MV-4-11 (cell line): ENCODE data around the gene P2RY2.
"Not testable (repeated sequence)": the region's sequence is repeated elsewhere in the genome, so short reads cannot be mapped to it uniquely, and the experiment has no call there.

ENCODE experiments used
- DNase-seq: peaks from one replicate; lab custom pipeline; 2025; lab: John Stamatoyannopoulos, UW

The P2RY2 gene

DNA sequence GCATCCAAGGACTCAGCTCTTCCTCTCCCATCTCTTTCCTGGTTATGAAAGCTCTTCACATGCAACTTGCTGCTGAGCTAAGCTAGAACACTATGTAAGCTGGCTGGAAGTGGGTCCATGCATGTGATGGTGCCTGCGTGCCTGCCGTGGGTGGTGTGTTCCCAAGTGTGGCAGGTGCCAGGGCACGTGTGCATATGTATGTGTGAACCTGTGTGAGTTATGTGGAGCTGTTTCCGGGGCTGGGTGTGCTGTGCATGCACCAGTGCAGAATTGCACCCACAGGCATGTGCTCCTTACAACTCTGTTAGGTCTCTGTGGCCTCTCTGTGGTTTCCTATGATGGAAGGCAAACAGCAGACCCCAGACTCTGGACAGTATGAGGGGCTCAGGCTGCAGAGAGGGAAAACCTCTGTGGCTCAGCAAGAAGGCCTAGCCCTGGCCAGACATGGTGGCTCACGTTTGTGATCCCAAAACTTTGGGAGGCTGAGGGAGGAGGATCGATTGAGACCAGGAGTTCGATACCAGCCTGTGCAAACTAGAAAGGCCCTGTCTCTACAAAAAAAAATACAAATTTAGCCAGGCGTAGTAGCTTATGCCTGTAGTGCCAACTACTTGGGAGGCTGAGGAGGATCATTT, 49.9 kb downstream of the P2RY2 start:
- no peak for DNase-seq

GRCh38 chr11:73268671-73269271, 50.7 kb downstream of the P2RY2 start:
- DNase-seq = no peak

GRCh38 chr11:73269459-73270015, 51.5 kb downstream of the P2RY2 start:
- DNase-seq = no peak

DNA sequence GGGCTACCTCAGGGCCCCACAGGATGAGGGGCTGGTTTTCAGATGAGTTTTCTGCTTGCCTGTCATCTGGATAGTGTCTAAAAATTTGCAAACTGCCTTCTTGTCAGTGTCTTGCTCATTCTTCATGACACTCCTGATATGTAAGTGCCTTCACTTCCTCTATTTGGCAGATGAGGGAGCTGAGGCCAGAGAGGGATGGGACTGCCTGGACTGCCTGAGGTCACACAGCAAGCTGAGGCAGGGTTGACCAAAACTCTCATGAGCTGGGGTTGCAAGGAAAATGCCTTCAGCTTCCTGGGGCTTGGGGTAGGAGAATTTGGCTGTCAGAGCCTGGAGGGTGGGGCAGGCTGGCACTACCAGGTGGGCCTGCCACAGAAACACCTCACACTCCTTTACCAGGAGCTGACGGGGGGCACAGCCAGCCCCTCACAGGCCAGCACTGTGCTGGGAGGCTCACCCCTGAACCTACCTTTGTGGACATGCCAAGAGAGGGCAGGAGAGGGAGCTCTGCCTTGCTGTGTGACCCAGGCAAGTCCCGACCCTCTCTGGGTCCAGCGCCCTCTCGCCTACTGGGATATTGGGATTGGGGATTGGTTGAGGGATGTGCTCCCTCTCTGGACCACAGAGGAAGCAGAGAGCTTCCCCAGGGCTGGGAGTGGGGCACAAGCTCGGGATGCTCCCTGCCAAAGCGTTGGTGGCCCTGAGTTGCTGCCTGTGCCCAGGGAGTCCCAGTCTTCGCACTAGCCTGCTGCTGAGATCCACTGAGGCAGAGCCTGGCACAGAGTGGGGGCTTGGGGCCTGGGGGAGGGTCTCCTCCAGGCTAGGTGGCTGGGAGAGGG, 52.2 kb downstream of the P2RY2 start:
- DNase-seq = peak; percentile 84

GRCh38 chr11:73270855-73271477, 52.9 kb downstream of the P2RY2 start:
- DNase-seq = no peak

GRCh38 chr11:73271478-73271865, 53.4 kb downstream of the P2RY2 start:
- DNase-seq = peak; percentile 72

DNA sequence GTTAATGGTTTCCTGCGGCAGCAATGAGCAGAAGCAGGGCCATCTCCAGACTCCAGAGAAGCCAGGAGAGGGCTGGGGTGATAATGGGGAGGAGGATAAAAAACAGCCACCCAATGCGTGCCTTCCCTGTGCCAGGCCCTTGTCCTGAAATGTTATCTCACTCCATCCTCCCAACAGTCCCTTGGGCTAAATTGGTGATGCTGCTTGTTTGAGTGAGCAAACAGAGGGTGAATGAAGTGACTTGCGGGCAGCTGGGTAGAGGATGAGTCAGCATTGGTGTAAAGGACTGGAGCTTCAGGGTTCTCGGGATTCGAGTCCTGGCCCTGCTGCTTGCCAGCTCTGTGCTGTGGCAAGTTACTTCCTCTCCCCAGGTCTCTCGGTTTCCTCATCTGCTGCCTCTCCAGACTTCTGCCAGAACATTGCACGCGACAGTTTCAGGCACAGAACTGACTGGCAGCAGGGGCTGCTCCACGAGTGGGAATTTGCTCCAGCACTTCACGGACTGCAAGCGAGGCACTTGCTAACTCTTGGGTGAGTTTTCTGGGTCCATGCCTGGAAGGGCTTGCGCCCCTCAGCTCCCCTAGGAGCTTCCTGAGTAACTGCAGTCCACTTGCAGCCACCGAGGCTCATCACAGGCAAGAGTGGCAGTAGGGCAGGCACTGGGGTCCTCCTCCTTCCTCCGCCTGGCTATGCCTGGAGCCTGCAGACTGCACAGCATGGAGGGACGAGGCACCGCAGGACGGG, 54.0 kb downstream of the P2RY2 start, which contains the start of gene P2RY6:
TSS of gene P2RY6 (plus strand) at position 403 of the 744 bp plus-strand sequence. CDS start 24,181 bp downstream, outside the sequence.
- DNase-seq = peak; percentile 97

DNA sequence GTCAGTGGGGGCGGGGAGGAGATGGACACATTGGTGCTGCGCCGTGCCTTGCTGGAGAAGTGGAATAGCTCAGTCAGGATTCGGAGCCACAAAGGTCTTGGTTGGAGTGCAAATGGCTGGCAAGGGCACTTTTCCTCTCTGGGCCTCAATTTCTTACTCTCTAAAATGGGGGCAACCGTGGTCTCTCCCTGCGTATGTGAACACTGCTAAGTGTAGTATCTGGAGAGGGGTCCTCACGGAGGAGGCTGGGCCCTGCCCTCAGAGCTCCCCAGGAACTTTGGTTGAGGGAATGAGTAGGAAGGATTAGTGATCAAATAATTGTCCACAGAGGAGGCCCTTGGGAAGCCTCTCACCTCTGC, 54.6 kb downstream of the P2RY2 start:
- DNase-seq = no peak

DNA sequence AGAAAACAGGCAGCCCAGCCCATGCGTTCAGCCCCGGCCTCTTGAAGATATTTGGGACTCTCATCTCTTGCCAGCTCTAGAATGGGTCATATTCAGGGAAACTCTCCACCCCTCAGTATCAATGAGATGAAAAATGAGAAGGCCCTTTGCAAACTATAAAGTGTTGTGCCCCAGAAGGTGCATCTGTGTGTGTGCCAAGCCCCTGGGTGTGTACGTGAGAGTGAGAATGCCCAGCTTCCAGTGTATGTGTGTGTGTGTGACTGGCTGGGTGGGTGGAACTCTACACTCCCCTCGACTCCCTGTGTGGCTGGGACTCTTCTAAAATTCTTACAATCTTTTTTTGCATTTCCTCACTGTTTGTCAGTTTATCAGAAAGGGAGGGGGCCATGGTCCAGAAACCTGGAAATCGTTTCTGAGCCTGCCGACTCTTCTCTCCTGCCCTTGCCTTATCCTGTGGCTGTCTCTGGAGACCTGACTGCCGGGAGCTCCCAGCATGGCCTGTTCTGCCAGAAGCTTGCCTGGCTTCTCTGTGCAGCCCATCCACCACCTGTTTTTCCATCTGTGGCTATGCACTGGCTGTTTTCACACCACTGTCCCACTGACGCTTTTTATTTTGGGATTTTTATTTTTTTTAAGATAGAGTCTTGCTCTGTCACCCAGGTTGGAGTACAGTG, 55.3 kb downstream of the P2RY2 start:
- no peak for DNase-seq

- DNase-seq = not testable (repeated sequence)
These were observed 56.1 kb downstream of the P2RY2 start for GRCh38 chr11:73274191-73274590.

DNA sequence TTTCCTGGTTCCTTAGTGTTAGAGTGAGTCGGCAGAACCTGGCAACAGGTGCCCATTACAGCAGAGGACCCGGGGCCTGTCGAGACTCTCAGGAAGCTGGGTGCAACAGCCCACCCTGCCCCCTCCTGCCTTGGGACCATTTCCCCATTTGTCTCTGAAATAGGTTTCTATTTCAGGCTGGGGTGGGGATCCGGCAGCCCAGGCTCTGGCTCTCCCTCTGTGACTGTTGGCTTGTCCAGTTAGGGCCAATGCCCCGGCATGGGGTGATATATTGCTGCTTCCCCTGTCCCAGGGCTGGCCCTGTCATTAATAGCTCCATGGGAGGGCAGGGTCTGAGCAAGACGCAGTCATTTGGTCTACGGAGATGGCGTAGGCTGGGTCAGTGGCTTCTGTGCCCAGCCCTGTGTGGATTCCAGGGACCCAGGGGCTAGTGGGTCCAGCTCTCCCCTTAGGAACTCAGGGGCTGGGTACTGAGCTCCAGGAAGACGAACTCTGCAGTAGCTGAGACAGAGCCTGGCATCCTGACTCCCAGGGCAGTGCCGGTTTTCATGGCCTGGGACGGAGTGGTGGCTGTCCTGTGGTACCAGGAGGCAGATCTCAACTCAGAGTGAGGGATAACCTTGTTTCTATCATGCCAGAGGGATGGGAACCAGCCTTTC, 56.8 kb downstream of the P2RY2 start:
- DNase-seq = peak; percentile 63

GRCh38 chr11:73275381-73275750, 57.3 kb downstream of the P2RY2 start:
- DNase-seq = no peak

DNA sequence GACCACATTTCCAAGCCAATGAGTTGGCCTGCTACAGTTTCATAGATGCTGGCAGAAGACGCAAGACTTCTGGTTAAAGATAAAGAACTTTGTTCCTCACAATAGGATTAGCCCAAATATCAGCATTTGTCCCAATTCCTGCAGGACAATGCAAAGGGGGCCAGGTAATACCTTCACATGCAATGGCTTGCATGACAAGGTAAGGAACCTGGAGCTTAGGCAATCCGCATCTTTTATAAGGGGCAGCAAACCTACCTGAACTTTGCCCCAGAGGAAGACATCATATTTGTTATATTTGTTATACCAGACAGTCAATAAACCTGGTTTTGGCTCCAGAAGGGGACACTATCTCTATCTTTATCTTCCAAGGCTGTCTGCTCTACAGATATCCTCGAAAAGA, 59.4 kb downstream of the P2RY2 start:
- no peak for DNase-seq

GRCh38 chr11:73280626-73281025, 62.5 kb downstream of the P2RY2 start:
- DNase-seq = peak; percentile 45

DNA sequence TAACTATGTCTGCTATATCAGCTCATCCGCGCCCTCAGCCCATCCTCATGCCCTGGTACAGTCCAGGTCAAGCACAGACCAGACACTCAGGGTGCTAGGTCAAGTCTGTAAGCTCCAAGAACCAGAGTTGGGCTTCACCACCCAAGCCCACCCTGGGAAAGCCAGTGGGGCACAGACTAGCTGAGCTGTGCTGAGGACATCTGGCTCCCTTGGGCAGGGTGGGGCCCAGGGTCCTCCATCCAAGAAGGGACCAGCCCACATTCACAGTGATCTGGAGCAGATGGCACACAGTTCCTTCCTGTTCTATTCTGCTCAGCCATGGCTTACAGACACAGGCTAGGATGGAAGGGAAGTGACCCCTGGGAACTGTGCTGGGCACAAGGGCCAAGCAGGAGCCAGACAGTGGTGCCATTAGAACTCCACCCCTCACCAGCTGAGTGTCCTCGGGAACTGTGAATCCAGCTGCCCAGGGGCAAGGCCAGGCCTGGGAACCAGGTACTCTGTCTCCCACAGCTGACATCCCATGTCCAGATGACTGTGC, 63.2 kb downstream of the P2RY2 start:
- peak; percentile 10 for DNase-seq

GRCh38 chr11:73281796-73282660, 63.9 kb downstream of the P2RY2 start:
- no peak for DNase-seq

DNA sequence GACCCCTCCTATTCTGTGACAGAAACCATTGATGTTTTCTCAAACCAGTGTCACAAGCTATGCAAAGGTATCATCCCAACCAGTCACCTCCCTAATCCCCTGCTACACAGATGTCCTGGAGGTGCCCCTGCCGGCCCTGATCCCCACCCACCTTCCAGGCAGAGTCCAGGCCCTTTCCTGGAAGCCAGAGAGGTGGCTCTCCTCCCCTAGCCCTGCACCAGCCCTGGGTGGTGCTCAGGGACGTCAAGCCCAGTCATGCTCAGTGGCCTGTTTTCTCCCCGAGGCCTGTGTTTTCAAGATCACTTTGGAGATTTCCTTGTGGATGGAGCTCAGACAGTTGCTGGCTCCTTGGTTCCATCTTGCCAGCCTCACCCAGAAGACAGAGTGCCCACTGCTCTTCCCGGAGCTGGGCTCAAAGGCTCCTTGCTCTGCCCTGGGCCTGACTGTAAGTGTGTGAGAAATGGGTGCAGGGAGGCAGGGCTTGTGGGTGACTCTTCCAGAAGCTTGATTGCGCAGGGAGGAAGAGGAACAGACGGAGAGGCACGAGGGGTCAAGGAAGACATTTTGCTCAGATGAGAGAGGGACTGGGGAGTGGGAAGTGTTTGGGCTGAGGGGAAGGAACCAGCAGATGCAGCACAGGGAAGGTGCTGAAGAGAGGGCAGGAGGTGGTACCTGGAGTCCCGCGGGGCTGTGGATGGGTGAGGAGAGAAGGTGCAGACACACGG, 65.4 kb downstream of the P2RY2 start:
- DNase-seq = no peak

DNA sequence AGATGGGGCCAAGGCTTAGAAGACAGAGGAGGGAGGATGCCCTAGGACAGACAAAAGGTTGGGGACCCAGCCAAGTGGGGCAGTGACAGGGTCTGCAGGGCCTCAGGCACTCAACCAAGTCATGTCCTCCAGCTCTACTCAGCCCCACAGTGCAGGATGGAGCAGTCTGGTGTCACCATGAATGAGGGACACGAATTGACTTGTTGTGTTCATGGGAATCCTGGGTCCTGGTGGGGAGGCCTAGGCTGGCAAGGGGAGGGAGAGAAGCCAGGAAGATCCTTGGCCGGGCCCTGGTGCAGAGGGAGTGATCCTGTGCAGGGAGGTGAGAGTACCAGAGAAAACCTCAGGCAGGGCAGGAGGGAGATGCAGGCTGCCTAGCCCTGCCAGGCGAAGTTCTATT, 66.0 kb downstream of the P2RY2 start:
- no peak for DNase-seq

DNA sequence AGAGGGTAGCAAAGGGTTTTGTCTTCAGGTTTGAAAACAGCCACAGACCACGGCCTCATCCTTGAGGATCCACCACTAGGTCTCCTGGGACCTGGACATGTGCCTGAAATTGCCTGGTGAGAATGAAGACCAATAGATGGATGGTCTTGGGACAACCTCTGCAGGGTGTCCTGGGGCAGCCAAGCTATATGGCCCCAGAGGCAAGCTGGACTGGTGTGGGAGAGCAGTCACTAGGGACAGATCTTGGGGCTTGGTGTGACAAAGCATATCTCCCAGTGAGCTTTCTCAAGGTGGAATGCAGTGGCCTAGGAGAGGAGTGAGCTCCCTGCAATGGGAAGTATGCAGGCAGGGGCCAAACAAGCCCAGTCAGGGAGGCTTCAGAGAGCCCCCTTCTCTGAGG, 67.6 kb downstream of the P2RY2 start:
- no peak for DNase-seq
